Measurements from ENCODE around the gene IGIP. TPM values are rescaled to one million over a fixed set of nuclear protein-coding genes. Genes with fewer than 3 reads are reported as not detected.

Gene IGIP
- 7.7 TPM for total RNA-seq

DNA sequence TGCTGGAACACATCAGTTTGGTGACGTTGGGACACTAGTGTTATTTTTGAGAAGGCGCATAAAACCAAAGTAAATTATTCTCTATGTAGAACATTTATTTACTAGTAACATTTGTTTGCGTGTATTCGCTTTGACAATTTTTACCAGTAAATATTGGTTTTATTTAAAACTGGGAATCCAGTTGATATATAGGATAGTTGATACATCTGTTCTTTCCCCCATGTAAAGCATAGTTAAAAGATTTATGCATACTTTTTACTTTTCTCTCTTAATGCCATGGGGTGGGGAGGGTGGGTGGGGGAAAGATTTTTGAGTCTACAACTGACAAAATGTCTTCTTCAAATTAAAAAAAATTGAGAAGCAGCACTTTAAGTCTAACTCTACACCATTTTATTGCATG is at the start of gene IGIP:
IGIP (plus strand) TSS at position 301 of the 400 bp plus-strand sequence. CDS start 2,540 bp downstream, outside the sequence.
- FAIRE-seq (no peak), DNase-seq (ENCODE audit: low spot score in 2 of 2) (no peak)

DNA sequence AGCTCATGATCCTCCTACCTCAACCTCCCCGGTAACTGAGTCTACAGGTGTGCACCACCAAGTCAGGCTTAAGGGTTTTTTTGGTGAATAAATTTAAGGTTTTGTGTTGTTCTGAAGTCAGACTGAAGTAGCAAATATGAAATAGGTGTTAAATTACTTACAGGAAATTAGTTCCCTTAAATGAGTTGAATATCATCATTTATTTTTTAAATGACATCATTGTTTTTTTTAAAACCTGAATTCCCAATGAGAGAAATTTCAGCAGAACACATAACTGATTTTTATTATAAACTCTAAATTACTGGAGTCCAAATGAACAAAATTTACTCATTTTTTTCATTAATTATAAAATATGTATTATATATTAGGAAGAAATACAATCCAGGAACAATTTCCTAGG is 49.6 kb upstream of the IGIP start:
- peak; percentile 54 for FAIRE-seq

DNA sequence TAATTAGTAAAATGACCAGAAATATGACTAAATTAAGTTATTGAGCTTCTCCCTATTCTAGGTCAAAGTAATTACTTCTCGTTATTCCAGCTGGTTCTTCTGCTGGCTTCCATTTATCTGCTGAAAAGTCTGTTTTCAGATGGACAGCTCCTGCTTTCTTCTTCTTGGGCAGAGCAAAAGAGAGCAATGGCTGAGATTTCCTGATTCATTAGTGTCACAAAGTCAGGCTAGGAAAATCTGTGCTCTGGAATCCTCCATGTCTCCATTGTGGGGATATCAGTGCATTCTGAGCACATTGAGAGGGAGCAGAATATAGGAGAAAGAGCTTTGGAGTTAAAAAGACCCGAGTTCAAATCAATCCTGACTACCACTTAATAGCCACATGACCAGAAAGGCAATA is 48.9 kb upstream of the IGIP start:
- DNase-seq (ENCODE audit: low spot score in 2 of 2), result no peak
- FAIRE-seq, result no peak

More for the DNA sequence above, 49.6 kb upstream of the IGIP start:
- DNase-seq (ENCODE audit: low spot score in 2 of 2), result no peak

DNA sequence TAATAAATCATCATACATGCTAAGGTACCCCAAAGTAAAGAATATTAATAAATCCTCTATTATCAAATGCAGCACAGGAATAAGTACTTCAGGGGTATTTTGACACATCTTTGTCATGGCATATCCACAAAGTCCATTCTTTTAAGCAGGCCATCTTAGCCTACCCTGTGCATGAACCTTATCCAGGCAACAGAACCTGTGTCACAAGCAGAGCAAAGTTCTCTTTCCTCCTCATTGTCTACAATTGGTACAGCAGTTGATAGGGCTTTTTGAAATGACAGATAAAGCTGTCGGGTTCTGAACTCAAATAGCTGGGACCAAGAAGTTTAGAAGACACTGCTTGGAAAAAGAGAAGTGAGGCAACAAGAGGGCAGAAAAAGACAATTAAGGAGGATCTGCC is 42.6 kb upstream of the IGIP start:
- DNase-seq (ENCODE audit: low spot score in 2 of 2) (no peak), FAIRE-seq (no peak)

DNA sequence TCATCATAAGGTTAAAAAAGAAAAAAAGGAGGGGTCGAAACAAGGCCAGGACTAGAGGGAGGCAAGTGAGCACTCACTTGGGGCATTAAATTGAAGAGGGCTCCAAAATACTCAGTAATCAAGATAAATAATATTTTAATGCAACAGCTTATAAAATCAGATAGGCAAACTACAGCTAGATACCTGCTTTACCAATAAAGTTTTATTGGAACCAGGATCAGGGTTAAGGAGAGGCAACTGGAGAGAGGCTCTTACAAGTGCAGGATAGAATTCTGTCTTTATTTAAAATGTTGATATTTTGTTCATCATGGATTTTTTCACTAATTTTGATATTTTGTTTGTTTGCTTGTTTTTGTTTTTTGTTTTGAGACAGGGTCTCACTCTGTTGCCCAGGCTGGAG is 42.1 kb upstream of the IGIP start:
- no peak for DNase-seq (ENCODE audit: low spot score in 2 of 2)
- no peak for FAIRE-seq

DNA sequence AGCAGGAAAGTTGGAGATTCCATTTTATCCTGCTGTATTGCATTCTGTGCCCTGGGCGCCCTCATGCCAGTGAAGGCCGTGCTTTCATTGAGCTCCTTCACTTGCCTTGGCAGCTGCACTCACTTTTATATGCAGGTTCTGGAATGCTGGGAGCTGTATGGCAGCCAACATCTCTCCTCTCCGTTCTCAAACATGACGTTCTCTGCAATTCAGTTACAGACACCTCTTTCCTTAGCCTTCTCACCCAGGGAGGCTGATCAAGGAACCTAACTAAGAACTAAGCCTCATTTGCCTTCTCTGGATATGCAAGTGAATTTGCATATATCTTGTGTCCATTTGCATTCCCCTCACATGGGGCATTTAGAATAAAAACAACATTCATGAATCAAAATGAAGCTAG is 41.2 kb upstream of the IGIP start:
- FAIRE-seq, result no peak
- DNase-seq (ENCODE audit: low spot score in 2 of 2), result no peak

DNA sequence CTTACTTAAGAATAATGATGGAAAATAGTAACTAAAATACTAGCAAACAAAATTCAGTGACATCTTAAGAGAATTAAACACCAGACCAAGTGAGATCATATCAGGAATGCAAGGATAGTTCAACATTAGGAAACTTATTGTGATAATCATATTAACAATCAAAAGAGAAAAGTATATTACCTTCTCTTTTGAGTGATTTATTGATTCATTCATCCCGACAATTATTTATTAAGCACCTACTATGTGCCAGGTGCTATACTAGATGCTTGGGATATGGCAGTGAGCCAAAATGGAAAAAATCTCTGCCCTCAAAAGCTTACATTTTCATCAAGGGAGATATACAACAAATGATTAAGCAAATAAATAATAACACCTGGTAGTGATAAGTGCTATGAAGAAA is 35.5 kb upstream of the IGIP start:
- DNase-seq (ENCODE audit: low spot score in 2 of 2) (no peak), FAIRE-seq (no peak)

DNA sequence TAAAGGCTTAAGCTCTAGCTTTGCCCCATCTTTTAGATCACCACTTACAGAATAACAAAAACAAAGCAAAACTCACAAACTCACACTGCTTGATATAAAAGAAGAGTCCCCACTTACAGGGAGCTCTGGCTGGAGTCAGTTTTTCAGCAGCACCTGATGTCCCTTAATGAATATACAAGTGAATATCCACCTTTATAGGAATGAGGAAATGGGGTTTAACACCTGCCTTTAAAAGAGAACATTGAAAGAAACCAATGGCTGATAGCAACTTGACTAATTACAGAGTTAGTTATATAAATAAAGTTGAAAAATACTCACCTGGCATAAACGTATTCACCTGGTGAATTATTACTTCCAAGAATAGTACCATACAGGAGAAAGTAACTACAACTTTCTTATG is 32.6 kb upstream of the IGIP start:
- DNase-seq (ENCODE audit: low spot score in 2 of 2) (no peak), FAIRE-seq (no peak)

DNA sequence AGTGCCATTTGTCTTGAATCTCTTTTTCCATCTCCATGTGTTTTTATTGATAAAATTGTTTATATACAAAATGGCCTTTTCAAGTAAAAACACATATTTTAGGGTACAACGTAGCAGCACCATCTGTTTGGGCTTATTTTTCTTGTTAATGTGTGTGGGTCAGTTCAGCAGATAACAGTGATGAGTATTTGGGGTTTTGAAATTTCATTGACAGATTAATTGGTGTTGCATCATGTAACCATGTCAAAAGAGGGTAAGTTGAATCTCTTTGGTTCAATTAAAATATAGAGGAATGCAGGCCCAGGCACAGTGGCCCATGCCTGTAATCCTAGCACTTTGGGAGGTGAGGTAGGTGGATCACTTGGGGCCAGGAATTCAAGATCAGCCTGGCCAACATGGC is 31.9 kb upstream of the IGIP start:
- FAIRE-seq, result no peak
- no peak for DNase-seq (ENCODE audit: low spot score in 2 of 2)

DNA sequence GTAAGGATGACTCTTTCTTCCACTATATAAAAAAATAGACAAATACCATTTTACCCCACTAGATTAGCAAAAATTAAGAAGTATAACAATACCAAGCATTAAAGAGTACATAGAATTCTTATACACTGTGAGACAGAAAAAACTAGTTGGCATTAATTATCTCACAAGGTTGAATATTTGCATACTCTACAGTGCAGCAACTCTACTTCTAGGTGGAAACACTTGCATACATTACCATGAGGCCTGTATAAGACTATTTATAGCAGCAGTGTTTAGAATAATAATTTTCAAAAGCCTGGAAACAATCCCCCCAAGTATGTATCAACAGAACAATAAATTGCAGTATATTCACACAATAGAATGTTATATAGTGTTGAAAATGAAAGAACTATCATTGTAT is 30.8 kb upstream of the IGIP start:
- FAIRE-seq (no peak), DNase-seq (ENCODE audit: low spot score in 2 of 2) (no peak)

DNA sequence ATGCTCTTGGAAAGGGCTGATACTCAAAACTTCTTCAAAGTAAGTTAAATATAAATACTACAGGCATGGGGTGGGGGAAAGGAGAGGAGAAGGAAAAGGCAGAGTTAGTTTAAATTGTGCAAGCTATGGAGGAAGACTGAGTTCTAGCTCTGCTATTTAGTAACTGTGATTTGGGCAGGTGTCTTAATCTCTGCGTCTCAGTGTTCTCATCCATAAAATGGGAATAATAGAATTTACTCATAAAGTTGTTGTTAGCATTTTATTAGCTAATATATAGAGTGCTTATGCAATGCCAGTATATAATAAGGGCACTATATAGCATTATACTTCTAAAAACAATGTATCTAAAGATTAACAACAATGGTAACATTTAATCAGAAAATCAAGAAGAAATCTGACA is 24.6 kb upstream of the IGIP start:
- FAIRE-seq, result no peak

DNA sequence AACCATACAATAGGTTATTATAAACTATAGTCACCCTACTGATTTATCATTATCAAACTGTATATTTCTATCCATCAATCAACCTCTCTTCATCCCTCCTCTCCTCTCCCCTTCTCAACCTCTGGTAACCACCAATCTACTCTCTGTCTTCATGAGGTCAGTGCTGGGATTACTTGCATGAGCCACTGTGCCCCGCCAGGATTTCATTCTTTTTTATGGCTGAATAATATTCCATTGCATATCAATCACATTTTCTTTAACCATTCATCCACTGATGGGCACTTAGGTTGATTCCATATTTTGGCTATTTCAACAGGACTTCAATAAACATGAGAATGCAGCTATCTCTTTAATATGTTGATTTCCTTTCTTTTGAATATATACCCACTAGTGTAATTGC is 22.6 kb upstream of the IGIP start:
- DNase-seq (ENCODE audit: low spot score in 2 of 2) (no peak), FAIRE-seq (no peak)

More for the DNA sequence above, 24.6 kb upstream of the IGIP start:
- DNase-seq (ENCODE audit: low spot score in 2 of 2), result no peak

DNA sequence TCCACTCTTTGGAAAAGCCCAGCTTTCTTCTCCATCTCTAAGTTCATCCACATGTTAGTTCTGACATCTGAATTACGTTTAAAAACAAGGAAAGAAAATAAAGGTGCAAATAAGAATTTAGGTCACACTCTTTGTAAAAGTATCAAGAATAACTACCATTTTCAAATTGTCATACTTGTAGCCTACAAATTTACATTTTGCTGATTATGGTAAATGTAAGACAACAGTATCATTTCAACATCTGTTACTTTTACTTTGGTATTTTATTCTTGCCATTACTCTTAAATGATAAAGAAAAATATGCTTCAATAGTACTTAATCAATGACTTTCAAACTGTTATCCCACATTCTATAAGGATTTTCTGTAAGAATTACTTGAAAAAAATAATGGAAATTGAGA is 21.6 kb upstream of the IGIP start:
- no peak for DNase-seq (ENCODE audit: low spot score in 2 of 2)
- no peak for FAIRE-seq

DNA sequence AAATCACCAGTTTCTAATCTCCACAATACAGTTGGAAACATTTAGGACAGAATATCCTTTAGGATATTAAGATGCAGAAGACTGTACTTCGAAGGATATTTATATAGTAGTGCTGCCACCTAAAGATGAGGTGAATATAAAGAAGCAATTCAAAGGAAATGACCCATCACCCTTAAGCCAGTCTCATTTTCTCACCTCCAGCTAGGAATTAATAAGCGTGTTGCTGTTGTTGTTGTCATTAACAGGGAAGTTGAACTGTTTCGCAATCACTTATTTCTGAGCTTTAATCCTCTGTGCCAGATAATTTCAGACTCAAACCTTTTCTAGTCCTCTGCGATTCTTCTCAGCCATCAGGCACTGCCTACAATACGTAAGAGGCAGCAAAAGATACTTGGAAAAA is 19.6 kb upstream of the IGIP start:
- FAIRE-seq, result no peak
- DNase-seq (ENCODE audit: low spot score in 2 of 2), result no peak

DNA sequence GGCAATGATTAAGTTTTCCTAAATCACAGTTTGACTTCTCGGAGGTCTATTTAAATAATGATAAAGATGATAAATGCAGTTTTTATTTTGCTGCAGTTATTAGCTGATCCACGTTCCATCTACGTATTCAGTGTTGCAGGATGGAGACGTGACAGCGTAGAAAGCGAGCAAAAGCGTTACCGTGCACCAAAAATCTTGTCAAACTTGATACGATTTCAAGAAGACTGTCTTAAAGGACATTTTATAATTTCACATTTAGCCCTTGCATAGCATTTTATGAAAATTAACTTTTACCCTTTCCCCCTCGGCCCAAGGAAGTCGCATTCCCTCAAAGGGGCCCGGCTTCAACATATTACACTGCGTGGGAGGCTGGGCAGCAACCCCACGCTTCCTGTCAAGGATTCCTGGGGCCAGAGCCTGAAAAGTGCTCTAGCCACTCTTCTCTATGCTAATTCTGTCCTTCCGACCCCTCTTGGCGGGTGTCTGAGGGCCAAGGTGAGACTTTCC is 18.9 kb upstream of the IGIP start:
- DNase-seq (ENCODE audit: low spot score in 2 of 2) (no peak), FAIRE-seq (no peak)

DNA sequence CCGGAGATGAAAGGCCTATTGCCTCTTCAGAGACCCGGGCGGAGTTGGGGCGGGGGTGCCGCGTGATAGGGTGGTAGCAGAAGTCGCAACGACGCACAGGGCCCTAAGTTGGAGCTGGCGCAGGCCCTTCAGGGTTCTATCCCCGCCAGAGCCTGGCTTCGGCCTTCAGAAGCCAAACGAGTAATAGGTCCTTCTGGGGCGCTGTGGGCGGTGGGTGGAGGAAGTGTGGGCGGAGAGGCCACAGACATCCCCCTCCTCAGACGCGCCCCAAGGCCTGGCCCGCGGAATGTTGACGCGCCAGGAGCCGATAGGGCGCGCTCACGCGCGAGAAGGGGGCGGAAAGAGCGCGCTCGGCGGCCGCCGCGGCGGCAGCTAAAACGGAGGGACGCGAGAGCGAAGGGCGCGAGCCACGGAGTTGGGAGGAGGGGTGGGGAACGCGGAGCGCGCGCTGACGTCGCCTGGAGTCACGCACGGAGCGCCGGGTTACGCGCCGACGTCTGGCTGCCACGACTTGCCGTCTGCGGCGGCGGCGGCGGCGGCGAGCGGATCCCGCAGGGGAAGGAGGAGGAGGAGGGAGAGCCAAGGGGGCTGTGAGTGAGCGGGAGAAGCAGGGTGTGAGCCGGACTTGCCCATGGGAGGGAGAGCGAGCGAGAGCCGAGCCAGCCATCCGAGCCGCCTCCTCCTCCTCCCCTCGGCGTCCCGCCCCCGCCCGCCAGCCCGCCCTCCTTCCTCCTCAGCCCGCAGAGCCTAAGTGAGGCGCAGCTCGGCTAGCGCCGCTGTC is 18.2 kb upstream of the IGIP start:
- FAIRE-seq, result no peak

DNA sequence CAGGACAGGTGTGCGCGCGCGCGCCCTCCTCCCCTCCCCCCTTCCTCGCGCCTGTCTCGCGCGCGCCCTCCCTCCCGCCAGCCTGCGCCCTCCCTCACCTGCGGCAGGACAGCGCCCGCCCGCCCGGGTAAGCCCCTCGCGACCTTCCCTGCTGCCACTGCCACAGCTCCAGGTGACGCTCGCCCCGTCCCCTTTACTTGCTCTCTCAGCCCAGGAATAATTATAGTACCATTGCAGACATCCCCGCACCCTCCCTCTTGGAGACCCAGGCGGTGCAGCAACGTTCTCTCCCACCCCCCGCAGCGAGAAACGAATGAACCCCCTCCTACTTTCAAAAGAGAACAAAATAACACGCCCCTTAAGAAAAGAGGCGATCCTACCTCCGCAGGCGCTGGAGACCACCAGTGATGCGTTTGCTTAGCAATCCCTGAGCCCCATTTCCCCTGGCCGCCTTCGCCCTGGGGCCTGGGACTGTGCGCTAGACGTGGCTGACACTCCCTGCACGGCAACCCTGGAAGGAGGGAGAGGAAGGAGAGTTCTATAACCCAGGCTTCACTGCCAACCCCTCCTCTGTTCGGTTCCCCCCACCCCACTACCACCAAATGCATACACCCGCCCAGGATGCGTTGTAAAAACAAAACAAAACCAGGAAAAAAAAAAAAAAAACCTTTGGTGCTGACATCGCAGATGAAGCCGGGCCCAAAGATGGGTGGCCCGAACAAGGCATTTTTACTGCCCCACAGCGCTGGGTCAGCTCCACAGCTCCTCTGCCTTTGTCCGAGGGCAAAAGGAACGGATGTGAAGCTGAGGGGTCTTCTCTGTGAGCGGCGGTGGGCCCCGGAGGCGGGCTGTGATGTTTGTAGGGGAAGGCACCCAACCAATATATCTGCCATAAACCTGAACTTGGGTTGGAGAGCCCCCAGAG is 17.4 kb upstream of the IGIP start:
- no peak for FAIRE-seq
- no peak for DNase-seq (ENCODE audit: low spot score in 2 of 2)

More for the DNA sequence above, 18.2 kb upstream of the IGIP start:
- peak; percentile 89 to 93 for DNase-seq (ENCODE audit: low spot score in 2 of 2)

DNA sequence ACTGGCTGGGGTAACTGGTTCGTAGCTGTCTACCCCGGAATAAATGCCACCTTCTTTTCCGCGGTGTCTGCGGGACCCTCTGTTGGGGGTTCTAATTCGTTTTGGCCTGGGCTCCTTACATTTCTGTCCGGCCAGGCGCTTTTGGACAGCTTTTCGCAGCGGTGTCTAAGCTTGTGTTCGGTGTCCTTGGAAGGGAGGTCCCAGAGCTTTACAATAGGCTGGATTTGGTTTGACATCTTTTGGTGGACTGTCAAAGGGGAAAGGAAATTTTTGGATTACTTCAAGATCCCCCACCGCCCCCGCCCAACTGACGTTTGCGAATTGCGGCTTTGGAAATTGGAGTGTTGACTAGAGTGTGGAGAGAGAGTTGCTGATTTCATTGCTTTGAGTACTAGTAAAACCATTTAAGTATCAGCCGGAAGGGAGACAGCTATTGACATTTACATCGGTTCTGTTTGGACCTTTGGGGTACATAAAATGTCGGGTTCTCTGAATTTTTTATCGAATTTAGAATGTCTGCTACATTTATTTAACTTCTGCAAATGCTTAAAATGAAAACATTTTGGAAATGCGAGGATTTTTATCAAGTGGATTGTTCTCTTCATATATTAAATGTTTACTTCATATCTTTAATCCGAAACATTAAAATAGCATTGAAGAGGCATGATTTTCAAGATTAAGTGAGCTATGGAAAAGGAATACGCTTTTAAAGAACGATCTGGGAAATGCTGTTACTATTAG is 16.5 kb upstream of the IGIP start:
- FAIRE-seq, result no peak

DNA sequence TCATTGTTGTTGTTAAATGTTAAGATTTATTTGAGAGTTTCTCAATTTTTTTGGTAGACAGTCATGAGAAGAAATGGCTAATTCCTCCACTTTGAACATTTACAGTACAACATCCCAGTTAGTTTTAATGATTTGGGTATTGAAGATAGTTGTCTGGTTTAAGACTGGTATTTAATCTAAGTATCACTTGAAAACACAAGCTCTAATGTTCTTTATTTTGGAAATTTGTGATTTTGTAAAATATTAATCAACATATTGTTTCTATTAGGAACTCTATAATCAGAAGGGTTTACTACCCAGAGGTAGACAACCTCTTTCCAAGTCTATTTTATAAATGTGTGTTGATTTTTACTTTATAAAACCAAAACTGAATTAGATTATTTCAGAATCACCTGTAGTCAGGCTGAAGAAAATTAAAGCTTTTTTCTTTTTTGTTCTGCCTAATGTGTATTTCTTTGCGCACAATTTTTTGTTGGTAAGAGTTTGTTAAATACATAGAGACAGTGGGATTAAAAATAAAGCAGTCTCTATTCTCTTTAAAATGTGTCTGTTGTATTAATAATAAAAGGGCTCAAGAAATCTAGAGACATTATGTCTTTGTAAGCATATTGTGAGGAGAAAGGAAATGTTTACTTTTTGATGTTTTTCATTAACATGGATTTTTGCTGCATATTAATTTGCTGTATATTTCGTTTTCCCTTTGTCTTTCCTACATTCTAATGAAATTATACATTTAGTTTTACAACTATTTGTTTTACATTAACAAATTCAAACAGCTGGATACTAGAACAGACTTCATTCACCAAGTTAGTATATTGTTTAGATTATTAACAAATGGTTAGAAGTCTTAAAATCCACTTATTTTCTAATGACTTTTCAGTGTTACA is 15.7 kb upstream of the IGIP start:
- FAIRE-seq, result no peak
- no peak for DNase-seq (ENCODE audit: low spot score in 2 of 2)

More for the DNA sequence above, 16.5 kb upstream of the IGIP start:
- no peak for DNase-seq (ENCODE audit: low spot score in 2 of 2)

DNA sequence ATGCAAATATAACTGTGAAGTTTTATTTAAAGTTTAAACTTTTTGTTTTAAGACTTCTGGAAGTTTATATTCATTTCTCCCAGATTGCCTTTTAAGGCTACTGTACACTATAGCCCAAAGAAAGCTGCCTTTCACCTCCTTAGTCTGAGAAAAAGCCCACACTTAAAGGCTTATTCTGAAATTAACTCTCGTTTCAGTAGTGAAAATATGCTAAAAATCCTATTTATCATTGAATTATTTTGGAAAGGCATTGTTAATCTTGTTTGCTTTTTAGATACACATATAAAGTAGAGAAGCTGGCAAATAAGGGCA is 15.1 kb upstream of the IGIP start:
- FAIRE-seq (no peak), DNase-seq (ENCODE audit: low spot score in 2 of 2) (no peak)

Data from frontal cortex (tissue), 4 donors.